Measurements from ENCODE around the gene NSMCE4A. TPM values are rescaled to one million over a fixed set of nuclear protein-coding genes. Genes with fewer than 3 reads are reported as not detected.

NSMCE4A gene, protein sequence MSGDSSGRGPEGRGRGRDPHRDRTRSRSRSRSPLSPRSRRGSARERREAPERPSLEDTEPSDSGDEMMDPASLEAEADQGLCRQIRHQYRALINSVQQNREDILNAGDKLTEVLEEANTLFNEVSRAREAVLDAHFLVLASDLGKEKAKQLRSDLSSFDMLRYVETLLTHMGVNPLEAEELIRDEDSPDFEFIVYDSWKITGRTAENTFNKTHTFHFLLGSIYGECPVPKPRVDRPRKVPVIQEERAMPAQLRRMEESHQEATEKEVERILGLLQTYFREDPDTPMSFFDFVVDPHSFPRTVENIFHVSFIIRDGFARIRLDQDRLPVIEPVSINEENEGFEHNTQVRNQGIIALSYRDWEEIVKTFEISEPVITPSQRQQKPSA
- 16.4 and 34.4 TPM in 2 replicates for total RNA-seq

DNA sequence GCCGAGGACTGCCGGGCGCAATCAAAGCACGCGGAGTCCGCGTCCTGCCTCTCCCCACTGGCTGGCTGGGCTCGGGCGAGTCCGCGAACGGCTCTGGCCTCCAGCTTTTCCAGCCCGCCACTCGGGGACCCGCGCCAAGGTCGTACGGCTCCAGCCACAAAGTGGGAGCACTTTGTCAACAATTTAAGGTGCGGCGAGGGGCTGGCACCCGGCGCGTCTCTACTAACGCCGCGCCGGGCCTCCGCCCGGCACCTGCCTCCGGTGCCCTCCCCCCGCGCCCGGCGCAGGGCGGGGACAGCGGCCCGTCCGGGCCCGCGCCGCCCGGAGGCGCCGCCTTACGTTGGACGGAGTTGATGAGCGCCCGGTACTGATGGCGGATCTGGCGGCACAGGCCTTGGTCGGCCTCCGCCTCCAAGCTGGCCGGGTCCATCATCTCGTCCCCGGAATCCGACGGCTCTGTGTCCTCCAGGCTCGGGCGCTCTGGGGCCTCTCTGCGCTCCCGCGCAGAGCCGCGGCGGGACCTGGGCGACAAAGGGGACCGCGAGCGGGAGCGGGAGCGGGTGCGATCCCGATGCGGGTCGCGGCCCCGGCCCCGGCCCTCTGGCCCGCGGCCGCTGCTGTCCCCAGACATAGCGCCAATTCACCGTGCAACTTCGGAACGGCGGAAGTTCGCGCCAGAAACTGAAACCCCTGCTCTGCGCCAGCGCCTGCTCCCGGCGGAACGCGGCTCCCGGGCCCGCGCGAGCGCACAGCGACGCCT, at the start of gene NSMCE4A:
TSS of gene NSMCE4A (minus strand) at position 683 of the 760 bp plus-strand sequence. CDS start at position 631, 52 bp downstream.

DNA sequence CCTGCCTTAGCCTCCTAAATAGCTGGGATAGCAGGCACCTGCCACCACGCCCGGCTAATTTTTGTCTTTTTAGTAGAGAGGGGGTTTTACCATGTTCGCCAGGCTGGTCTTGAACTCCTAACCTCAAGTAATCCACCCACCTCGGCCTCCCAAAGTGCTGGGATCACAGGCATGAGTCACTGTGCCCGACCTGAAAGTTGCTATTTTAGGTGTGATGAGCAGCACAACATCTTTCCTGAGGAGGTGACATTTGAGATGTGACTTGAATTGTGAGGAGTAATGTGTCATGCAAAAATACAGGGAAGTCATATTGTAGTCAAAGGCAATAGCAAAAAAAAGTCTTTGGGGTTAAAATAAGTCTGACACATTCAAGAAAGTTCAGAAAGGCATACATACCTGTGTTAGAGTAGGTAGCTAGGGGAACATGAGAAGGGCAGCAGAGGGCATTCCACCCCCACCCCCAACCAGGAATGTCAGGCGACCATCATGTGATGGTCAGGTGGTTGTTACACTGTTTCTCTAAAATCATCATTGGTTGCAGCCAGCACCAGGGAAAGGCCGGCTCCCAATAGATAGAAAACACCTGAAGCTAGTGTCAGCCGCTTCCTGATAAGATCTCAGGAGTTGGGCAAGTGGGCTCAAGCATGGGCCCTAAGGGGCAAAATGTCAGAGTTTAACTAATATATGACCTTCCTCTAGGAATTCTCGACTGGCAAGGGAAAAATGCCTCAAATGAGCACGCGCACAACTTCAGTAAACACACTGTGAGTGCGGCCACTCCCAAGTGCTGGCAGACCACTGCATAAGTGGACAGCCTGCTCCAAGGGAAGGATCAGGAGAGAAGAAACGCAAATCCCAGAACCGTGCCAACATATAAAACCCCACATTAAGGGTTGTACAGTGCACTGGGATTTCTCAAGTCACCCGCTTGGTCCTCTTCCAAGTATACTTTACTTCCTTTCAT, 13.6 kb upstream of the NSMCE4A start, which contains the start of gene TACC2:
TSS of gene TACC2 (plus strand) at position 803 of the 964 bp plus-strand sequence. CDS start 32,819 bp downstream, outside the sequence.

DNA sequence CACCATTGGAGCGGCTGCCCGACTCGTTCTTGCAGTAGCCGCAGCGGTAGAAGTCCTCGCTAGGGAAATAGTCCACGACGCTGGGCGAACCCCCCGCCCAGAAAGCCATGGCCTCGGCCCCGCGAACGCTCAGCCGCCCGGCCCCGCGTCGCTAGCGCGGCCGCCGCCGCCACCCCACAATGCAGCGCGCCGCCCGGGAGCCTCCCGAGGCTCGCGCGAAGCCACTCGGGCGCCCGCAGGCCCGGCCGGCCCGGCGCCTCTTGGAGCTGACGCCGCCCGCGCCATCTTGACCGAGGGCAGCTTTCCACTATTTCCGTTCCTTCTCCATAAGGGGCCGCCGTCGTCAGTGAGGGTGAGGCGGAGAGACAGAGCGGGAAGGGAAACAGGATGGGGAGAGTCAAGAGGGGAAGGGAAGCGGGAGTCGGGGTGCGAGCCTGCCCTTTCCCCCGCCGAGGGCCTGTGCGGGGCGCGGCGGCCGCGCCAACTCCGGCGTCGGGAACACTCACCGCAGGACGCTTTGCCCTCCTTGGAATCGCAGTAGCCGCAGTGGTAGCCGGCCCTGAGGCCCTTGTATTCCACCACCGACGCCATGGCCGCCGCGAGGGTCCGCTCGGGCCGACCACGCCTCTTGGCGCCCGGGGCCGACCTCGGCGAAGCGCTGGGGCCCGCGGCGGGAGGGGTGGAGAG, 47.0 kb downstream of the NSMCE4A start, which contains the start of gene ATE1:
TSS of gene ATE1 (minus strand) at position 191 of the 687 bp plus-strand sequence. CDS start at position 109, 82 bp downstream.

Small RNA genes lying within 50 kb of the gene (small RNA-seq; reads per million reads assigned to genes)
- gene RF02219 (ENCODE audit: low replicate concordance), result not detected

Other genes starting within 250 kb of the NSMCE4A start
- gene ATE1, start 47.2 kb downstream of the NSMCE4A start, total RNA-seq, result 25.4 and 38.5 TPM in 2 replicates
- gene TACC2, start 13.9 kb upstream of the NSMCE4A start, total RNA-seq, result 6.8 and 24.5 TPM in 2 replicates